Bronchial epithelial cell (primary cell): ENCODE measurements around the gene PPP1R12B. TPM values are rescaled to one million over a fixed set of nuclear protein-coding genes. Genes with fewer than 3 reads are reported as not detected.
"Not testable (repeated sequence)": the region's sequence is repeated elsewhere in the genome, so short reads cannot be mapped to it uniquely, and the experiment has no call there.

Experiments
- DNase-seq: peaks from one replicate; pipeline ENCODE4 v3.0.0-alpha.2; 2010; ENCODE audit warnings: low read depth
- FAIRE-seq: peaks from 2 replicates; lab custom pipeline; 2011; peaks lifted over from hg19 to GRCh38; lab: Jason Lieb, UNC
- H3K27me3 ChIP-seq: 2 replicates; pipeline ENCODE4 v1.5.1; 2011; ENCODE audit warnings: low read length; ENCODE audit not compliant: control insufficient read depth, insufficient read depth
- H3K36me3 ChIP-seq: 2 replicates; pipeline ENCODE4 v1.5.1; 2011; ENCODE audit warnings: low read length; ENCODE audit not compliant: control insufficient read depth, insufficient read depth
- H3K4me3 ChIP-seq: 2 replicates; pipeline ENCODE4 v1.5.1; 2011; ENCODE audit warnings: mild to moderate bottlenecking, low read depth, low read length, control low read depth
- total RNA-seq: library from RNA; depleted of rRNA; stranded (reverse); fragments of >200 nt; gene quantifications from 2 replicates; pipeline ENCODE4 v1.2.1, GENCODE V29; 2014
- TF ChIP-seq, protein P1 (sequence below): IDR thresholded peaks from 2 replicates; pipeline ENCODE4 v1.5.1; 2011; ENCODE audit warnings: mild to moderate bottlenecking, moderate library complexity, low read length, control low read depth, inconsistent platforms; ENCODE audit not compliant: insufficient read depth, severe bottlenecking

PPP1R12B gene
- total RNA-seq, 1 donor from 2014 or later: 8.7 TPM

DNA sequence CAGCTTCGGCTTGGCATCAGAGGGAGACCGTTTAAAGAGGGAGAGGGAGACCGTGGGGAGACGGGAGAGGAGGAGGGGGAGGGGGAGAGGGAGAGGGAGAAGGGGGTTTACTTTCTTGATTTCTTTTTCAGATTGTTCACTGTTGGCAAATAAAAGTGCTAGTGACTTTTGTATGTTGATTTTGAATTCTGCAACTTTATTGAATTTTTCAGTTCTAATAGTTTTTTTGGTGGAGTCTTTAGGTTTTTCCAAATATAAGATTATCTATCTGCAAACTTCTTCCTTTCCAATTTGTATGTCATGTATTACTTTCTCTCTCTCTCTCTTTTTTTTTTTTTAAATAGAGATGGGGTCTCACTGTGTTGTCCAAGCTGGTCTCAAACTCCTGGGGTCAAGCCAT is 104.0 kb downstream of the PPP1R12B start:
- no peak overlapping the region for H3K4me3 ChIP-seq
- H3K27me3 ChIP-seq: no peaks in the 10 kb centered on the region
- no peak for FAIRE-seq
- no peak for DNase-seq
- TF ChIP-seq, protein P1, sequence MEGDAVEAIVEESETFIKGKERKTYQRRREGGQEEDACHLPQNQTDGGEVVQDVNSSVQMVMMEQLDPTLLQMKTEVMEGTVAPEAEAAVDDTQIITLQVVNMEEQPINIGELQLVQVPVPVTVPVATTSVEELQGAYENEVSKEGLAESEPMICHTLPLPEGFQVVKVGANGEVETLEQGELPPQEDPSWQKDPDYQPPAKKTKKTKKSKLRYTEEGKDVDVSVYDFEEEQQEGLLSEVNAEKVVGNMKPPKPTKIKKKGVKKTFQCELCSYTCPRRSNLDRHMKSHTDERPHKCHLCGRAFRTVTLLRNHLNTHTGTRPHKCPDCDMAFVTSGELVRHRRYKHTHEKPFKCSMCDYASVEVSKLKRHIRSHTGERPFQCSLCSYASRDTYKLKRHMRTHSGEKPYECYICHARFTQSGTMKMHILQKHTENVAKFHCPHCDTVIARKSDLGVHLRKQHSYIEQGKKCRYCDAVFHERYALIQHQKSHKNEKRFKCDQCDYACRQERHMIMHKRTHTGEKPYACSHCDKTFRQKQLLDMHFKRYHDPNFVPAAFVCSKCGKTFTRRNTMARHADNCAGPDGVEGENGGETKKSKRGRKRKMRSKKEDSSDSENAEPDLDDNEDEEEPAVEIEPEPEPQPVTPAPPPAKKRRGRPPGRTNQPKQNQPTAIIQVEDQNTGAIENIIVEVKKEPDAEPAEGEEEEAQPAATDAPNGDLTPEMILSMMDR: no peak
- no peaks in the 10 kb centered on the region for H3K36me3 ChIP-seq

- H3K27me3 ChIP-seq, H3K36me3 ChIP-seq, FAIRE-seq, H3K4me3 ChIP-seq: not testable (repeated sequence)
- peak; percentile 50 for DNase-seq
These were observed 108.1 kb downstream of the PPP1R12B start for GRCh38 chr1:202456372-202457169.

DNA sequence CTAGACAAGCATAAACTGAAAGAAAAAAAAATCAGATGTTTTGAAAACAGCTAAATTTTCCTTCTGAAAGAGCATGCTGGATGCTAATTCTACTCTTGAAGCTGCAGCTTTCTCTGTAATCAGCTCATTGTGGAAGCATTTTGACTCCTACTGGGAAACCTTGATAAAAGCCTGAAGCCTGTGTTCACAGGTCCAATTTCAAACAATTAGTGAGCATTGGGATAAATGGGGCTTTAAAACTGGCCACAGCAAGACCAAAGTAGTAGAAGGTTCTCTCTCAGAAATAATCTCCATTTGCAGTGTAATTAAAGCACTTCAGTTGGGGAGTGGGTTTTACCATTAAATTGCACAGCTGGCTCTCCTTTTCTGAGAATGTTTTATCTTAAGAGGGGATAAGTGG is 110.2 kb downstream of the PPP1R12B start:
- DNase-seq, H3K4me3 ChIP-seq, H3K36me3 ChIP-seq, H3K27me3 ChIP-seq: not testable (repeated sequence)
- FAIRE-seq: peak; percentile 23

- not testable (repeated sequence) for H3K4me3 ChIP-seq, DNase-seq
These were observed 111.1 kb downstream of the PPP1R12B start for GRCh38 chr1:202459470-202460142.

DNA sequence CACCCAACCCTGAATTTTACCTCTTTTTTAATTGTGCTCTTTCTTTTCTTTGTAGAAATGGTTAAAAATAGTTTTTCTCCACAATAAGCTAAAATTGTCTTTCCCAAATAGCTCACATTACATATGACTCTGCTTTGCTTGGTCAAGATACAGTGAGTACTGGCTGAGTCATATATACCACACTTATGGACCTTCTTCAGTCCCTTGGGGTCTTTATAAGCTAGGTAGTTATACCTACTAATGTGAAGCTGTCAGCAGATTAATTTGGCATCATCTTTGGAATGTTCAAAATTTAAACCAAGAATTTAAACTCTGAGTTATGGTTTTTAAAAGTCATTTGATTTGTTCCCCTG is 111.6 kb downstream of the PPP1R12B start:
- FAIRE-seq, H3K36me3 ChIP-seq, H3K27me3 ChIP-seq, H3K4me3 ChIP-seq: not testable (repeated sequence)
- peak; percentile 78 for DNase-seq

More at GRCh38 chr1:202459470-202460142, 111.1 kb downstream of the PPP1R12B start:
- not testable (repeated sequence) for H3K27me3 ChIP-seq, H3K36me3 ChIP-seq, FAIRE-seq

- DNase-seq: no peak
- Histone ChIP-seq H3K4me3 (no peak overlapping the region), H3K27me3 (no peaks in the 10 kb centered on the region), H3K36me3 (no peaks in the 10 kb centered on the region)
- TF ChIP-seq, protein P1: no peak
- no peak for FAIRE-seq
These were observed 114.0 kb downstream of the PPP1R12B start for GRCh38 chr1:202462342-202463076.

DNA sequence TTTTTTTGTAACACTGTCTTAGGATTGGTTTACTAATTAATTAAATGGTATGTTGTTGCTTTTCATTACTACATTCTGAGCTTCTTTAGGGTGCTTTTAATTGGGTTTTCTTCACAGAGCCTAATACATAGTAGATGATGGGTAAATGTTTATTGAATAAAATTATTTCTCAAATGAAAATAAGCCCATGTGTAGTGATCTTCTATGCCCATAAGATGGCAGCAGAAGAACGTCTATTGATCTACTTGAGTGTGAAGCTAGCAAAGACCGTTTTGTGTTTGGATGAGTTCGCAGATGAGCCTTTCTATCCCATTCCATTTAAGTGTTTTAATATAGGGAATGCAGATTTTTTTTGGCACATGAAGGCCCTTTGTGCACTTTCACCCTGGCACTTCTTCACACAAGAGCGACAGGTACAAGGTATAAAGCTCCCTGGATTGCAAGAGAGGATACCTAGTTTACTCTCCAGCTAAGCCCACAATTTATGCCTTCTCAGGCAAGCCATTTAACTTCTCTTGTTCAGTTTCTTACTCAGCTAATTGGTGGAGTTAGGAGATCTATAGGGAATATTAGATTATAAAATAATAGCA is 115.7 kb downstream of the PPP1R12B start:
- not testable (repeated sequence) for H3K27me3 ChIP-seq, H3K36me3 ChIP-seq, FAIRE-seq, H3K4me3 ChIP-seq
- TF ChIP-seq, protein P1: peak; percentile 22
- DNase-seq: peak; percentile 60

GRCh38 chr1:202465644-202466270 is 117.3 kb downstream of the PPP1R12B start:
- not testable (repeated sequence) for H3K27me3 ChIP-seq, FAIRE-seq, H3K36me3 ChIP-seq, H3K4me3 ChIP-seq
- DNase-seq: peak; percentile 75

GRCh38 chr1:202466339-202466738 is 117.8 kb downstream of the PPP1R12B start:
- DNase-seq: peak; percentile 38
- not testable (repeated sequence) for H3K4me3 ChIP-seq, H3K27me3 ChIP-seq, H3K36me3 ChIP-seq, FAIRE-seq

DNA sequence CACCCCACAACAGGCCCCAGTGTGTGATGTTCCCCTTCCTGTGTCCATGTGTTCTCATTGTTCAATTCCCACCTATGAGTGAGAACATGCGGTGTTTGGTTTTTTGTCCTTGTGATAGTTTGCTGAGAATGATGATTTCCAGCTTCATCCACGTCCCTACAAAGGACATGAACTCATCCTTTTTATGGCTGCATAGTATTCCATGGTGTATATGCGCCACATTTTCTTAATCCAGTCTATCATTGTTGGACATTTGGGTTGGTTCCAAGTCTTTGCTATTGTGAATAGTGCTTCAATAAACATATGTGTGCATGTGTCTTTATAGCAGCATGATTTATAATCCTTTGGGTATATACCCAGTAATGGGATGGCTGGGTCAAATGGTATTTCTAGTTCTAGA is 118.9 kb downstream of the PPP1R12B start:
- DNase-seq, H3K27me3 ChIP-seq, FAIRE-seq, H3K4me3 ChIP-seq, H3K36me3 ChIP-seq: not testable (repeated sequence)
